HG03575 (cell line): ENCODE data around the gene RTRAF.

ENCODE experiments used
- ATAC-seq: cut with Tn5 transposase; IDR thresholded peaks from one replicate; pipeline ENCODE4 v1.9.1; 2021; ENCODE audit not compliant: unreplicated experiment, insufficient number of reproducible peaks, low FRiP score; ENCODE audit errors: extremely low read depth

The RTRAF gene

GRCh38 chr14:51988221-51988620 is 1.1 kb upstream of the RTRAF start:
- no peak for ATAC-seq

- ATAC-seq = no peak
These were observed 1.1 kb downstream of the RTRAF start for GRCh38 chr14:51990488-51990887.

GRCh38 chr14:51993285-51993920 is 4.1 kb downstream of the RTRAF start:
- ATAC-seq = no peak

- no peak for ATAC-seq
These were observed 6.9 kb downstream of the RTRAF start for GRCh38 chr14:51996148-51996746.

GRCh38 chr14:51998348-51998747 is 9.0 kb downstream of the RTRAF start:
- no peak for ATAC-seq

- no peak for ATAC-seq
These were observed 9.7 kb downstream of the RTRAF start for GRCh38 chr14:51999084-51999483.

GRCh38 chr14:52000019-52000582 is 10.8 kb downstream of the RTRAF start:
- no peak for ATAC-seq

- ATAC-seq = no peak
These were observed 11.3 kb downstream of the RTRAF start for GRCh38 chr14:52000696-52001095.

GRCh38 chr14:52002542-52002941 is 13.2 kb downstream of the RTRAF start:
- no peak for ATAC-seq

- no peak for ATAC-seq
These were observed 14.0 kb downstream of the RTRAF start for GRCh38 chr14:52003324-52003723.

GRCh38 chr14:52005625-52006024 is 16.3 kb downstream of the RTRAF start:
- no peak for ATAC-seq

GRCh38 chr14:52006361-52006760 is 17.0 kb downstream of the RTRAF start:
- ATAC-seq = no peak

GRCh38 chr14:52007211-52007610 is 17.9 kb downstream of the RTRAF start:
- no peak for ATAC-seq

- no peak for ATAC-seq
These were observed 18.3 kb downstream of the RTRAF start for GRCh38 chr14:52007637-52008036.

GRCh38 chr14:52008136-52008535 is 18.8 kb downstream of the RTRAF start:
- ATAC-seq = no peak

GRCh38 chr14:52010173-52010693 is 20.9 kb downstream of the RTRAF start:
- no peak for ATAC-seq

- no peak for ATAC-seq
These were observed 22.2 kb downstream of the RTRAF start for GRCh38 chr14:52011523-52011922.

- no peak for ATAC-seq
These were observed 23.3 kb downstream of the RTRAF start for GRCh38 chr14:52012635-52013034.

GRCh38 chr14:52013984-52014600 is 24.7 kb downstream of the RTRAF start:
- no peak for ATAC-seq
